ENCODE measurements around the gene UPB1.

- TF ChIP-seq CTCF (IDR thresholded peaks at IDR 0.05; ENCODE audit: low read length): no peak
- TF ChIP-seq EZH2 (optimal IDR thresholded peaks at IDR 0.05; ENCODE audit: low read depth, low read length): no peak
Observed at GRCh38 chr22:24506802-24507438, 11.8 kb downstream of the UPB1 start.
